ENCODE results near the gene GABRD.

DNA sequence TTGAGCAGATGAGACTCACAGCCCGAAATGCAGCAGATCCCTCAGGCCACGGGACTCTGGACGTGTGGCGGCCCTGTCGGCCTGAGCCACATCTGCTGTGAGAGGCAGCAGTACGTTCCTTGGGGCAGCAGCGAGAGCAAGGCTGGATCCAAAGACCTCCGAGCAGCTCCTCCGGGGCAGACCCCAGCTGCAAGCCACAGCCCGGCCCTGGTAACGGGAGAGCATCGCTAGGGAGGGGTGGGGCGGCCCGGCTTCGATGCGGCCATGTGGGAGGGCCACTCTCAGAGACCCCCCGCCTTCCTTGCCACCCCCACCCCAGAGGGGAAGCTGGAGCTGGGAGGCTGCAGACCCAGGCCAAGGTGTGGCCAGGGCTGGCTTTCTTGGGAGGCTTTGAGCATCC is 48.8 kb downstream of the GABRD start:
- no peak for TF ChIP-seq EZH2 (IDR thresholded peaks at IDR 0.05; ENCODE audit: low read depth)
- TF ChIP-seq, protein P1, sequence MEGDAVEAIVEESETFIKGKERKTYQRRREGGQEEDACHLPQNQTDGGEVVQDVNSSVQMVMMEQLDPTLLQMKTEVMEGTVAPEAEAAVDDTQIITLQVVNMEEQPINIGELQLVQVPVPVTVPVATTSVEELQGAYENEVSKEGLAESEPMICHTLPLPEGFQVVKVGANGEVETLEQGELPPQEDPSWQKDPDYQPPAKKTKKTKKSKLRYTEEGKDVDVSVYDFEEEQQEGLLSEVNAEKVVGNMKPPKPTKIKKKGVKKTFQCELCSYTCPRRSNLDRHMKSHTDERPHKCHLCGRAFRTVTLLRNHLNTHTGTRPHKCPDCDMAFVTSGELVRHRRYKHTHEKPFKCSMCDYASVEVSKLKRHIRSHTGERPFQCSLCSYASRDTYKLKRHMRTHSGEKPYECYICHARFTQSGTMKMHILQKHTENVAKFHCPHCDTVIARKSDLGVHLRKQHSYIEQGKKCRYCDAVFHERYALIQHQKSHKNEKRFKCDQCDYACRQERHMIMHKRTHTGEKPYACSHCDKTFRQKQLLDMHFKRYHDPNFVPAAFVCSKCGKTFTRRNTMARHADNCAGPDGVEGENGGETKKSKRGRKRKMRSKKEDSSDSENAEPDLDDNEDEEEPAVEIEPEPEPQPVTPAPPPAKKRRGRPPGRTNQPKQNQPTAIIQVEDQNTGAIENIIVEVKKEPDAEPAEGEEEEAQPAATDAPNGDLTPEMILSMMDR (conservative IDR thresholded peaks at IDR 0.05), result no peak

All from PC-9 (cell line).